ENCODE measurements around the gene NCAM2. TPM values are rescaled to one million over a fixed set of nuclear protein-coding genes. Genes with fewer than 3 reads are reported as not detected.

The NCAM2 gene
- total RNA-seq, 1 donor from 2014 or later: 15.9 TPM

DNA sequence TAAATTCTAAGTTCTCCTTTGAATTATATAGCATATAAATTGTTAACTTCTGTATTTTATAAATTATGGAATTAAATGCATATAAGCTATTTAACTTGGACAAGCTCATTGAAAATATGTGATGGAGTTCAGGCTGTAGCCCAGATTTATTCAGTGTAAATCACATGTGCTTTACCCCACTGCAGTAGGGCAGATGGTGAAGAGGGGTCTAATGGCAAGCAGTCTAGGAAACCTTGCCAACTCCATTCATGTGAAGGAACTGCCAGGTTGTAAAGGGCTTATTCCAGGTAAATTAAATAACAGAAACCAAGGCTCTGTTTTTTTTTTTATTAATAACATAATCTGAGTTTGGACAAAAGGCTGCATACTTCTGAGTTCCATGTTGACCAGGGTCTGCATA, 243.2 kb downstream of the NCAM2 start:
- Histone ChIP-seq H3K9me3 (no peaks in the 10 kb centered on the region), H3K4me3 (no peak overlapping the region), H3K36me3 (no peaks in the 10 kb centered on the region), H3K27me3 (no peaks in the 10 kb centered on the region), H3K27ac (no peak overlapping the region), H3K4me1 (no peaks in the 10 kb centered on the region)
- no peak for ATAC-seq
- DNase-seq: no peak
- TF ChIP-seq, protein P1, sequence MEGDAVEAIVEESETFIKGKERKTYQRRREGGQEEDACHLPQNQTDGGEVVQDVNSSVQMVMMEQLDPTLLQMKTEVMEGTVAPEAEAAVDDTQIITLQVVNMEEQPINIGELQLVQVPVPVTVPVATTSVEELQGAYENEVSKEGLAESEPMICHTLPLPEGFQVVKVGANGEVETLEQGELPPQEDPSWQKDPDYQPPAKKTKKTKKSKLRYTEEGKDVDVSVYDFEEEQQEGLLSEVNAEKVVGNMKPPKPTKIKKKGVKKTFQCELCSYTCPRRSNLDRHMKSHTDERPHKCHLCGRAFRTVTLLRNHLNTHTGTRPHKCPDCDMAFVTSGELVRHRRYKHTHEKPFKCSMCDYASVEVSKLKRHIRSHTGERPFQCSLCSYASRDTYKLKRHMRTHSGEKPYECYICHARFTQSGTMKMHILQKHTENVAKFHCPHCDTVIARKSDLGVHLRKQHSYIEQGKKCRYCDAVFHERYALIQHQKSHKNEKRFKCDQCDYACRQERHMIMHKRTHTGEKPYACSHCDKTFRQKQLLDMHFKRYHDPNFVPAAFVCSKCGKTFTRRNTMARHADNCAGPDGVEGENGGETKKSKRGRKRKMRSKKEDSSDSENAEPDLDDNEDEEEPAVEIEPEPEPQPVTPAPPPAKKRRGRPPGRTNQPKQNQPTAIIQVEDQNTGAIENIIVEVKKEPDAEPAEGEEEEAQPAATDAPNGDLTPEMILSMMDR (IDR thresholded peaks at IDR 0.05): no peak
- intact Hi-C loops (cut with DNase I): no loop called here

DNA sequence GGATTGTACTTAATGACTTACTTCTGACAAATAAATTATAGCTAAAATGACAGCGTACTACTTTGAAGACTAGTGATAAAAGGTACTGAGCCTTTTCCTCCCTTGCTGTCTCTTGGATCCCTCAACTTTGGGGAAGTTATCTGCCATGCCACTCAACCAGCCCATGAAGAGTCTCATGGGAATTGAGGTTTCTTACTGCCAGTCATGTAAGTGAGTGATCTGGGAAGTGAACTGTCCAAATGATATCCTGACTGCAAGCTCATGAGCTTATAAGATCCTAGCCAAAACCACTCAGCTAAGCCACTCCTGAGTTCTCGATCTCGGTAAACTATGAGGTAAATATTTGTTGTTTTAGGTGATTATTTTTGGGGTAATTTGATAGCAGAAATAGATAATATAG, 247.8 kb downstream of the NCAM2 start:
- no peak for DNase-seq
- Histone ChIP-seq H3K9me3 (no peaks in the 10 kb centered on the region), H3K4me1 (no peaks in the 10 kb centered on the region), H3K27ac (no peak overlapping the region), H3K27me3 (no peaks in the 10 kb centered on the region), H3K4me3 (no peak overlapping the region), H3K36me3 (no peaks in the 10 kb centered on the region)
- ATAC-seq: no peak
- TF ChIP-seq, protein P1 (IDR thresholded peaks at IDR 0.05): no peak
- intact Hi-C loops (cut with DNase I): no loop called here

DNA sequence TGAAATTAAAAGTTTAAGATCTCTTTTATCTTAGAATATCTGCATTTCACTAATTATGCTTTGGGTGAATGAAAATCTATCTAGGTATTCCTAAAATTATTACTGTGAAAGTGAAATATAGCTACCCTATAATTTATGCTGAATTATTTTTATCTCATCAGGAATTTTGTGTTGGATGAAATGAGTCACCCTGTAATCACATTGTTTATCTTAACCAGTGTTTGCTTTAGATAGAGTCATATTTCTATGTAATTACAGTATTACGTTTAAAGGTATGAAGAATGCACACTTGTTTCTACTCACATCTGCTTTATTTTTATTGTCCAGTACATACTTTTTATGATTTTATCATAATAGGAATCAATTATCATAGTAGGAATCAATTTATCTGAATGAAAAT, 249.2 kb downstream of the NCAM2 start:
- H3K27ac ChIP-seq: no peak overlapping the region
- intact Hi-C loops (cut with DNase I): no loop called here
- no peaks in the 10 kb centered on the region for H3K27me3 ChIP-seq
- no peaks in the 10 kb centered on the region for H3K36me3 ChIP-seq
- no peaks in the 10 kb centered on the region for H3K9me3 ChIP-seq
- no peak for ATAC-seq
- H3K4me1 ChIP-seq: no peaks in the 10 kb centered on the region
- H3K4me3 ChIP-seq: no peak overlapping the region
- DNase-seq: no peak
- TF ChIP-seq, protein P1 (IDR thresholded peaks at IDR 0.05): no peak

DNA sequence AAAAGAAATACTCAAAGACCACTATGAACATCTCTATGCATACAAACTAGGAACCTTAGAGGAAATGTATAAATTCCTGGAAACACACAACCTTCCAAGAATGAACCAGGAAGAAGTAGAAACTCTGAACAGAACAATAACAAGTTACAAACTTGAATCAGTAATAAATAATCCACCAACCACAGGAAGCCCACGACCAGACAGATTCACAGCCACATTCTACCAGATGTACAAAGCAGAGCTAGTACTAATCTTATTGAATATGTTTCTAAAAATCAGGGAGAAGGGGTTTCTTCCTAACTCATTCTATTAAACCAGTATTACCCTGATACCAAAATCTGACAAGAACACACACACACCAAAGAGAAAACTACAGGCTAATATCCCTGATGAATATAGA, 263.8 kb downstream of the NCAM2 start:
- Histone ChIP-seq H3K36me3 (no peaks in the 10 kb centered on the region), H3K9me3 (no peaks in the 10 kb centered on the region), H3K4me1 (no peaks in the 10 kb centered on the region), H3K27ac (no peak overlapping the region), H3K27me3 (no peaks in the 10 kb centered on the region), H3K4me3 (no peak overlapping the region)
- DNase-seq (no peak), ATAC-seq (no peak)
- intact Hi-C loops (cut with DNase I): no loop called here
- TF ChIP-seq, protein P1 (IDR thresholded peaks at IDR 0.05): no peak

DNA sequence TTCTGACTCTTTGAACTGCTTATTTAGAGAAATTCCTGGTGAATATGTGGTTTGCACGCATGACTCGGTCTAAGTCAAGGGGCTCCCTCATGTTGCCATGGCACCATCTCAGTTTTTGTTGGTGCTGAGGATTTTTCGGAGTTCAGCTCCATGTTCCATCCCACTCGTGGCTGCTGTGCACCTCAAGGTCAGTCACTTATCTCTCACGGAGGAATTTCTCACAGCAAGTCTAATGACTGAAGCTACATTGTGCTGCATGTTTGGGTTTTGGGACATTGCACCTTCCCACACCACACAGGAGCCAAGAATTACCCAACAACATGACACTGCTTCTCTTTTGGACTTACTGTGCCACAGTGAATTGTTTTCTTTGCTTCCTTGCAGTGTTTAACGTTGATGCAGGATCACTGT, 269.9 kb downstream of the NCAM2 start:
- H3K9me3 ChIP-seq: no peaks in the 10 kb centered on the region
- H3K27ac ChIP-seq: no peak overlapping the region
- H3K4me3 ChIP-seq: no peak overlapping the region
- TF ChIP-seq, protein P1 (IDR thresholded peaks at IDR 0.05): no peak
- no peaks in the 10 kb centered on the region for H3K4me1 ChIP-seq
- H3K27me3 ChIP-seq: no peaks in the 10 kb centered on the region
- DNase-seq: no peak
- intact Hi-C loops (cut with DNase I): no loop called here
- H3K36me3 ChIP-seq: no peaks in the 10 kb centered on the region
- no peak for ATAC-seq

DNA sequence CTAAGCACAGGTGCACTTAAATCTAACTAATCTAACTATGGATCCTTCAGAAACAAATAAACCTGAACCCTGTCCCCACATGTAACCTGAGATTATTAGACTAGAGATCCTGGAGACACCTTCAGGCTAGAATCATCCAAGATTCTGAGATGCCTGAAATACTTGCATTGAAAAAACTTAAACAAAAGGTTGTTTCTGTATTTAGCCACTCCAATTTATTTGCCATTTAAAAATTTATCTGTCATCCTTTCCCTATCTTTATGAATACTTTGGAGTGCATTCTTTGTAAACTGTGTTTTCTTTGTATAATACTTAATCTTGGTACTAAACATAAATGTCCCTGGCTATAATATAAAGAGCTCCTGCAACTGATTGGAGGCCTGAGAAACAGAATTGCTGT, 270.7 kb downstream of the NCAM2 start:
- no peaks in the 10 kb centered on the region for H3K36me3 ChIP-seq
- H3K27me3 ChIP-seq: no peaks in the 10 kb centered on the region
- no peaks in the 10 kb centered on the region for H3K9me3 ChIP-seq
- H3K4me1 ChIP-seq: no peaks in the 10 kb centered on the region
- no peak overlapping the region for H3K27ac ChIP-seq
- DNase-seq: no peak
- no peak overlapping the region for H3K4me3 ChIP-seq
- intact Hi-C loops (cut with DNase I): no loop called here
- TF ChIP-seq, protein P1 (IDR thresholded peaks at IDR 0.05): no peak
- no peak for ATAC-seq
